NCI-H1048 (cell line): ENCODE measurements around the gene WDR59.
"Not testable (repeated sequence)": the region's sequence is repeated elsewhere in the genome, so short reads cannot be mapped to it uniquely, and the experiment has no call there.

ENCODE experiments used
- DNase-seq: peaks from one replicate; lab custom pipeline; 2025; lab: John Stamatoyannopoulos, UW

WDR59 gene

GRCh38 chr16:75012380-75013081 is 27.6 kb upstream of the WDR59 start:
- no peak for DNase-seq

DNA sequence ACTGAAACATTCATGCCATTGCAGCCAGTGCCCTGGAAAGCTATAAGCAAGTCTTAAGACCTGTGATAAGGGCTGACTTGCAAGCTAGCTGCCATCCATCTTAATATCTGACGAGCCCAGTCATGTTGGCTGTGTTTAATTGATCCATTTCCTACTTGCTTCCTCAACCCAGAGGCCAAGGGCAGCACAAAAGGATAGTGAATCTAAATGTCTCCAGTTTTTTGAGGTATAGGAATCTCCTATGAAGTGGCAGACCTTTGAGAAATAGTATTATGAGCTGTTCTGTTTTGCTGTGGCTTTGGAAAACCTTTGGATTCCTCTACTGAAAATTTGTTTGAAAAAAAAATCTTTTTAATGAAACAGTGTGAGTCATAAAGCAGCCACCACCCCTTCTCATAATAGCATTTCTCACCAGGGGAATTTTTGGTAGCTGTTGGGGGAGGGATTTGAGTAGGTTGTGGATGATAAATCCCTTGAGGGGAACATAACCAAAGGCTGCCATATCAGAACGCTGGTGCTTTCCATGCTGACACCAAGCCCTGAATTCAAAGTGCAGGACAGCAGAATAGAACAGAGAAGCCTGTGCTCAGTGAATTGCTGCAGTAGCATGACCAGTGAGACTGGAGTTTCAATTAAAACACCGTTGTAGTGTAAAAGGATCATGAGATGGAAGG is 26.8 kb upstream of the WDR59 start:
- no peak for DNase-seq

GRCh38 chr16:75010427-75010826 is 25.5 kb upstream of the WDR59 start:
- DNase-seq = no peak

DNA sequence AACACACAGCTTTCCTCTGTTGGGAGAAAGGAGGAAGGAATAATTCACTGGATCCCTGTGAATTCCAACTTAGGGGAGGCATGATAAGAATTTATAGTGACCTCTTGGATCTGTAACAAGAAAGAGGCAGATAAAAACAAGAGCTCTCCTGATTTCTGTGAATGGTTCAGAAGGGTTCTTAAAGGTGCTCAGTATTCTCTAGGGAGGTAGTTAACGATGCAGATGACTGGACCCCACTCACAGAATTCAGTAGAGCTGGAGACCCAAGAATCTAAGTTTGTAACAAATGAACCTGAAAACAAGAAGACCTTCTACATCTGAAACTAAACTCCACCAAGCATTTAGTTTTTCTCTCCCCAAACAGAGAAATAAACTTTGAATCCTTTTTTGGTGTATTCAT is 22.5 kb upstream of the WDR59 start:
- DNase-seq = no peak

GRCh38 chr16:75005697-75006096 is 20.8 kb upstream of the WDR59 start:
- no peak for DNase-seq

DNA sequence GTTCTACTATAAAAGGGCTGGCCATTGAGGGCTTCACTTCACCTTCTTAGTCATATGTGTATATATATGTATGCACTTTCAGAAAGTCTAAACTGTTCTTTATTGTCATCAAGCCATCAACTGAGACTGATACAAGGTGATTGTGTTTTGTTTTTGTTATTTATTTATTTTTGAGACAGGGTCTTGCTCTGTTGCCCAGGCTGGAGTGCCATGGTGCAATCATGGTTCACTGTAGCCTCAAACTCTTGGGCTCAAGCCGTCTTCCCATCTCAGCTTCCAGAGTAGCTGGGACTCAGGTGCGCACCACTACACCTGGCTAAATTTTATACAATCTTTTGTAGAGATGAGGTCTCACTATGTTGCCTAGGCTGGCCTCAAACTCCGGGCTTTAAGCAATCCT is 19.5 kb upstream of the WDR59 start:
- DNase-seq = no peak

- no peak for DNase-seq
These were observed 19.0 kb upstream of the WDR59 start for GRCh38 chr16:75003931-75004330.

GRCh38 chr16:75002474-75002873 is 17.6 kb upstream of the WDR59 start:
- DNase-seq = no peak

GRCh38 chr16:75000481-75001081 is 15.7 kb upstream of the WDR59 start:
- DNase-seq = no peak

DNA sequence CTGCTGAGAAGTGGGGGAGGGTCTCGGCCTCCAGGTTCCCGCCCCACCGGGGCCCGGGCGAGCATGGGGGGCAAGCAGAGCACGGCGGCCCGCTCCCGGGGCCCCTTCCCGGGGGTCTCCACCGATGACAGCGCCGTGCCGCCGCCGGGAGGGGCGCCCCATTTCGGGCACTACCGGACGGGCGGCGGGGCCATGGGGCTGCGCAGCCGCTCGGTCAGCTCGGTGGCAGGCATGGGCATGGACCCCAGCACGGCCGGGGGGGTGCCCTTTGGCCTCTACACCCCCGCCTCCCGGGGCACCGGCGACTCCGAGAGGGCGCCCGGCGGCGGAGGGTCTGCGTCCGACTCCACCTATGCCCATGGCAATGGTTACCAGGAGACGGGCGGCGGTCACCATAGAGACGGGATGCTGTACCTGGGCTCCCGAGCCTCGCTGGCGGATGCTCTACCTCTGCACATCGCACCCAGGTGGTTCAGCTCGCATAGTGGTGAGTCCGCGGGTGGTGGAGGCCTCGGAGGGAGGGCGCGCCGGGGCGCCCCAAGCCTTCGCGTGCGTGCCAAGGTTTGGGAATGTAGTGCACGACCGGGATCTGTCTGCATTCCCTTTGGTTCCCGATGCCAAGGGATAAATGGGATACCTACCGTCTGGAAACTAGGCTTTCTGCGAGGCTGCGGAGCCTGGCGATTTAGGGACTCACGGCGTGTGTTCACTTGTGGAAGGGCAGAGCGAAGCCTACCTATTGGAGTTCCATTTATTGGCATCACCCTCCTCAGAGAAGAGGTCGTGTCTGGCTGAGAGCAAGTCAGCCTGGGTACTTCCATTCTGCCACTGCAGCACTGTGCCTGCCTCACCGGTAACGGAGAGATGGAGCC is 14.9 kb upstream of the WDR59 start:
- no peak for DNase-seq

- DNase-seq = no peak
These were observed 14.3 kb upstream of the WDR59 start for GRCh38 chr16:74999219-74999608.

- DNase-seq = no peak
These were observed 13.7 kb upstream of the WDR59 start, which contains the start of gene ZNRF1 for GRCh38 chr16:74998481-74999218. Gene ZNRF1 (plus strand): TSS chr16:74999024. CDS start chr16:74999672, 648 bp downstream.

DNA sequence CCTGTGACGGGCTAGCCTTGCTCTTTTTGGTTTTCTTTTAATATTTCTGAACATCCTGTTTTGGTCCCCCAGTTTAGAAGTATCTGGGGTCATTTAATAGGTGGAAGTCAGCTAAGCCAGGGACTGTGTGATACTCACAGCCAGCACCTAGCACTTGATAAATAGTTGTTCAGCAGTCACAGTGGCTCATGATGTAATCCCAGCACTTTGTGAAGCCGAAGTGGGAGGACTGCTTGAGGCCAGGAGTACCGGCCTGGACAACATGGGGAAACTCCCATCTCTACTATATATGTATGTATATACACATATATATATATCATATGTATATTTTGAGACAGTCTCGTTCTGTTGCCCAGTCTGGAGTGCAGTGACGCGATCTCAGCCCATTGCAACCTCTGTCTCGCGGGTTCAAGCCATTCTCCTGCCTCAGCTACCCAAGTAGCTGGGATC is 12.1 kb upstream of the WDR59 start:
- no peak for DNase-seq

DNA sequence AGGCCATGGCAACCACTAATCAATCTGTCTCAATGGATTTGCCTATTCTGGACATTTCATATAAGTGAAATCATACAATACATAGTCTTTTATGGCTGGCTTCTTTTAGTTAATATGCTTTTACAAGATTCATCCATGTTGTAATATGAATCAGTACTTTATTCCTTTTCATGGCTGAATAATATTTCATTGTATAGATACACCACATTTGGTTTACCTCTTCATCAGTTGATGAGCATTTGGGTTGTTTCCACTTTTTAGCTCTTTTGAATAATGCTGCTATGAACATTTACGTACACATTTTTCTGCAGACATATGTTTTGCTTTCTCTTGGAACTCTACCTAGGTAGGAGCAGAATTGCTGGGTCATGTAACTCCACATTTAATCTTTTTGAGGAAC is 11.1 kb upstream of the WDR59 start:
- DNase-seq = no peak

DNA sequence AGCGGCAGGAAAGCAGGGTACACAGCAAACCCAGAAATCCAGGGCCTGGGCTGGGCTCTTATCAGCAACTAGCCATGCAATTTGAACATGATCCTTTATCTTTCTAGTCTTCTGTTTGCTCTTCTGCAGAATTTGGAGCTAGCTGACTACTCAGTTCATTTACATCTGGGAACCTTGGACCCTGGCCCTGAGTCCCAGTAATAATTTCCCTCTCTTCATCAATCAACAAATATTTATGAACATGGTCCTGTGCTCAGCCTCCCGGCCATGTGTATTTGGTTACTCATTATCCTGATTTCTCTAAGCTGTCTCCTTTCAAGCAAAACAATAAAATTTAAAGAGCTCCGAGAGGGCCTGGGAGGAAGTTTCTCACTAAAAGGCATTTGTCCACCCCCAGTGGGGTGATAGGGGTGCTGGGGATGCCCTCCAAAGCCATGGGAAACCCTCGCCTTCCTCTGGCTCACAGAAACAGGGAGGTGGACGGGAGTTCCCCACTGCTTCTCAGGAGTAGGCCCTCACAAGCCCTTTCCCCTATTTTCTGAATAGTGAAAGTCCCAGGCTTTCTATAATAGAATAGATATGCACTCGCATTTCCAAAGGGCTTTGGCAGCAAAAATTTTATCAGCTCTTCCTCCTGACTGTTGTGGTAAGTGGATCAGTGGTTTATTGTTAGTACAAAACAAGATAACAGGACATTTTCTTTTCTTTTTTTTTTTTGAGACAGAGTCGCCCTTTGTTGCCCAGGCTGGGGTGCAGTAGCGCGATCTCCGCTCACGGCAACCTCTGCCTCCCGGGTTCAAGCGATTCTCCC is 6.9 kb upstream of the WDR59 start:
- no peak for DNase-seq

- no peak for DNase-seq
These were observed 6.3 kb upstream of the WDR59 start for GRCh38 chr16:74991268-74991592.

GRCh38 chr16:74990832-74991231 is 5.9 kb upstream of the WDR59 start:
- DNase-seq = no peak

- not testable (repeated sequence) for DNase-seq
These were observed 4.9 kb upstream of the WDR59 start for GRCh38 chr16:74989864-74990263.

DNA sequence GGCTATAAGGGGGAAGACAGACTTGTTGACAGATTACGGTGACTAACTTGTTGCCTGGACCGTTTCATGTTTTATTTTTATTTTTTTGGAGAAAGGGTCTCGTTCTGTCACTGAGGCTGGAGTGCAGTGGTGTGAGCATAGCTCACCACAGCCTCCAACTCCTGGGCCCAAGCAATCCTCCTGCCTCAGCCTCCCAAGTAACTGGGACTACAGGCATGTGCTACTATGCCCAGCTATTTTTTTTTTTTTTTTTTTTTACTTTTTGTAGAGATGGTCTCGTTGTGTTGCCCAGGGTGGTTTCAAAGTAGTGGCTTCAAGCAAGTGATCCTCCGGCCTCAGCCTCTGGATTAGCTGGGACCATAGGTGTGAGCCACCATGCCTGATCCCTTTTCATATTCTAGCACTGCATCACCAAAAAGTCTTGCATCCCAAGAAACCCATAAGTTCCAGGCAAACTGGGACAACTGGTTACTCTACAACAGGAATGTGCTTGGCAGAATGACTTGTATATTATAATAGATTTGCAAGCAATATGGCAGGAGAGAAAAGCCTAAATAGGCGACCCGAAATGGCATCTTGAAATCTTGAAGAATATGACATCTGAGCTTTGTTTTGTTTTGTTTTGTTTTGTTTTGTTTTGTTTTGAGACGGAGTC is 2.2 kb upstream of the WDR59 start:
- DNase-seq = no peak

DNA sequence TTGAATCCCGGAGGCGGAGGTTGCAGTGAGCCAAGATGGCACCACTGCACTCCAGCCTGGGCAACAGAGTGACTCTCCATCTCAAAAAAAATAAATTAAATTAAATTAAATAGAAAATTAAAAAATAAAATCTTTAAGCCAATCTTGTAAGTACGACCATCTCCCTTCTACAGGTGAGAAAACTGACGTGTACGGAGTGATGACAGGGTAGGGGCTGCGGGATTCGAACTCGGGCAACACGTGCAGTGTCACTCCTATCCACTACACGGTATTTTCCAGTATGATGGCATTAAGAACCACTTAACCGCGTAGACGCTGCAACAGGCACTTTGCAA is 762 bp downstream of the WDR59 start:
- DNase-seq = no peak

DNA sequence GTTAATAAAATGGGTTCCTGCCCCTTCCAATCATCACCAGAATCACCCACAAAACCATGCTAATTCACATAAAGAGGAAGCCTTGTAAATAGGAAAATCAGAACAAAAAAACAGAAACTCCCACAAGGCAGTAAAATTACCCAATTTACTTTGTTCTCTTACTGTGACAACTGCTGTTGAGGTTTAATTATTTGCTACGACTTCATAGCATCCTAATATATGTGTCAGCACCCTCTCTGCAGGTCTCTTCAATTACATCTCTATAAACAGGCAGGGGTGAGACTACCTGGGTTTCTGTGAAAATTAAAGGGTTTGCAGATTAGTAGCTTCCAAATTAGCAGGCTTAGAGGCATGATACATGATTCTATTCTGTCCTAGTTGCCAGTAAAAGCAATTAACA is 2.7 kb downstream of the WDR59 start:
- DNase-seq = no peak
